ENCODE results near the gene CTNNA2.

CTNNA2 gene

GRCh38 chr2:80187156-80187555, 674.3 kb downstream of the CTNNA2 start:
- Histone ChIP-seq H3K4me2 (ENCODE audit: low read length) (no peak overlapping the region), H3K27me3 (ENCODE audit: control insufficient read depth, insufficient read depth, low read length) (no peaks in the 10 kb centered on the region), H3K9me3 (ENCODE audit: control insufficient read depth, low read length) (no peaks in the 10 kb centered on the region), H3K4me3 (ENCODE audit: low read depth, low read length) (no peak overlapping the region), H3K36me3 (ENCODE audit: control insufficient read depth, insufficient read depth, low read length) (no peaks in the 10 kb centered on the region), H3K27ac (no peak overlapping the region), H3K4me1 (no peaks in the 10 kb centered on the region), H3K9ac (no peak overlapping the region), H3K79me2 (no peaks in the 10 kb centered on the region), H2AFZ (no peak overlapping the region)
- TF ChIP-seq CTCF (IDR thresholded peaks at IDR 0.05): no peak

GRCh38 chr2:80190166-80190565, 677.3 kb downstream of the CTNNA2 start:
- no peak overlapping the region for H3K4me2 ChIP-seq (ENCODE audit: low read length)
- H3K27ac ChIP-seq: no peak overlapping the region
- TF ChIP-seq CTCF (IDR thresholded peaks at IDR 0.05): no peak
- no peaks in the 10 kb centered on the region for H3K9me3 ChIP-seq (ENCODE audit: control insufficient read depth, low read length)
- no peaks in the 10 kb centered on the region for H3K27me3 ChIP-seq (ENCODE audit: control insufficient read depth, insufficient read depth, low read length)
- no peaks in the 10 kb centered on the region for H3K36me3 ChIP-seq (ENCODE audit: control insufficient read depth, insufficient read depth, low read length)
- no peak overlapping the region for H2AFZ ChIP-seq
- H3K4me1 ChIP-seq: no peaks in the 10 kb centered on the region
- H3K9ac ChIP-seq: no peak overlapping the region
- H3K79me2 ChIP-seq: no peaks in the 10 kb centered on the region
- H3K4me3 ChIP-seq (ENCODE audit: low read depth, low read length): no peak overlapping the region

- H3K79me2 ChIP-seq: no peaks in the 10 kb centered on the region
- no peaks in the 10 kb centered on the region for H3K9me3 ChIP-seq (ENCODE audit: control insufficient read depth, low read length)
- TF ChIP-seq CTCF (IDR thresholded peaks at IDR 0.05): no peak
- no peak overlapping the region for H2AFZ ChIP-seq
- no peaks in the 10 kb centered on the region for H3K4me1 ChIP-seq
- H3K9ac ChIP-seq: no peak overlapping the region
- no peaks in the 10 kb centered on the region for H3K36me3 ChIP-seq (ENCODE audit: control insufficient read depth, insufficient read depth, low read length)
- no peaks in the 10 kb centered on the region for H3K27me3 ChIP-seq (ENCODE audit: control insufficient read depth, insufficient read depth, low read length)
- no peak overlapping the region for H3K27ac ChIP-seq
- H3K4me2 ChIP-seq (ENCODE audit: low read length): no peak overlapping the region
- no peak overlapping the region for H3K4me3 ChIP-seq (ENCODE audit: low read depth, low read length)
Observed at GRCh38 chr2:80193566-80193965, 680.7 kb downstream of the CTNNA2 start.

- Histone ChIP-seq H3K4me1 (no peaks in the 10 kb centered on the region), H3K79me2 (no peaks in the 10 kb centered on the region), H3K27me3 (ENCODE audit: control insufficient read depth, insufficient read depth, low read length) (no peaks in the 10 kb centered on the region), H3K36me3 (ENCODE audit: control insufficient read depth, insufficient read depth, low read length) (no peaks in the 10 kb centered on the region), H3K9me3 (ENCODE audit: control insufficient read depth, low read length) (no peaks in the 10 kb centered on the region), H2AFZ (no peak overlapping the region), H3K27ac (no peak overlapping the region), H3K4me3 (ENCODE audit: low read depth, low read length) (no peak overlapping the region), H3K4me2 (ENCODE audit: low read length) (no peak overlapping the region), H3K9ac (no peak overlapping the region)
- no peak for TF ChIP-seq CTCF (IDR thresholded peaks at IDR 0.05)
Observed at GRCh38 chr2:80195034-80195433, 682.2 kb downstream of the CTNNA2 start.

- H3K36me3 ChIP-seq (ENCODE audit: control insufficient read depth, insufficient read depth, low read length): no peaks in the 10 kb centered on the region
- no peaks in the 10 kb centered on the region for H3K9me3 ChIP-seq (ENCODE audit: control insufficient read depth, low read length)
- no peak overlapping the region for H3K27ac ChIP-seq
- no peaks in the 10 kb centered on the region for H3K4me1 ChIP-seq
- H3K4me3 ChIP-seq (ENCODE audit: low read depth, low read length): no peak overlapping the region
- no peak overlapping the region for H3K9ac ChIP-seq
- H3K4me2 ChIP-seq (ENCODE audit: low read length): no peak overlapping the region
- H3K79me2 ChIP-seq: no peaks in the 10 kb centered on the region
- H3K27me3 ChIP-seq (ENCODE audit: control insufficient read depth, insufficient read depth, low read length): no peaks in the 10 kb centered on the region
- H2AFZ ChIP-seq: no peak overlapping the region
- TF ChIP-seq CTCF (IDR thresholded peaks at IDR 0.05): no peak
Observed at GRCh38 chr2:80198042-80198441, 685.2 kb downstream of the CTNNA2 start.

Data from parathyroid adenoma (tissue), 2 donors.